Measurements from ENCODE around the gene ITGAL.
A peak's percentile ranks its signal among the peaks of the same experiment; 100 is the strongest.

ITGAL gene

GRCh38 chr16:30541502-30542329, 69.2 kb downstream of the ITGAL start:
- TF ChIP-seq TOX (CRISPR knock-in tag; IDR thresholded peaks at IDR 0.05; ENCODE audit: borderline replicate concordance) (no peak), ZNF565 (CRISPR knock-in tag; conservative IDR thresholded peaks at IDR 0.05; ENCODE audit: low read depth) (no peak), PPARA (CRISPR knock-in tag; IDR thresholded peaks at IDR 0.05; ENCODE audit: borderline replicate concordance) (no peak), OSR1 (CRISPR knock-in tag; IDR thresholded peaks at IDR 0.05) (no peak), TCF4 (CRISPR knock-in tag; IDR thresholded peaks at IDR 0.05; ENCODE audit: borderline replicate concordance) (no peak), GLIS3 (CRISPR knock-in tag; IDR thresholded peaks at IDR 0.05) (no peak), PATZ1 (CRISPR knock-in tag; IDR thresholded peaks at IDR 0.05; ENCODE audit: borderline replicate concordance) (no peak), SNAI2 (CRISPR knock-in tag; IDR thresholded peaks at IDR 0.05) (no peak), CSRNP3 (CRISPR knock-in tag; IDR thresholded peaks at IDR 0.05) (no peak), ZNF70 (CRISPR knock-in tag; IDR thresholded peaks at IDR 0.05) (no peak), ESRRG (CRISPR knock-in tag; IDR thresholded peaks at IDR 0.05) (no peak), ZFP3 (CRISPR knock-in tag; IDR thresholded peaks at IDR 0.05) (no peak), BACH2 (CRISPR knock-in tag; IDR thresholded peaks at IDR 0.05; ENCODE audit: borderline replicate concordance) (no peak)
- TF ChIP-seq, protein P1, sequence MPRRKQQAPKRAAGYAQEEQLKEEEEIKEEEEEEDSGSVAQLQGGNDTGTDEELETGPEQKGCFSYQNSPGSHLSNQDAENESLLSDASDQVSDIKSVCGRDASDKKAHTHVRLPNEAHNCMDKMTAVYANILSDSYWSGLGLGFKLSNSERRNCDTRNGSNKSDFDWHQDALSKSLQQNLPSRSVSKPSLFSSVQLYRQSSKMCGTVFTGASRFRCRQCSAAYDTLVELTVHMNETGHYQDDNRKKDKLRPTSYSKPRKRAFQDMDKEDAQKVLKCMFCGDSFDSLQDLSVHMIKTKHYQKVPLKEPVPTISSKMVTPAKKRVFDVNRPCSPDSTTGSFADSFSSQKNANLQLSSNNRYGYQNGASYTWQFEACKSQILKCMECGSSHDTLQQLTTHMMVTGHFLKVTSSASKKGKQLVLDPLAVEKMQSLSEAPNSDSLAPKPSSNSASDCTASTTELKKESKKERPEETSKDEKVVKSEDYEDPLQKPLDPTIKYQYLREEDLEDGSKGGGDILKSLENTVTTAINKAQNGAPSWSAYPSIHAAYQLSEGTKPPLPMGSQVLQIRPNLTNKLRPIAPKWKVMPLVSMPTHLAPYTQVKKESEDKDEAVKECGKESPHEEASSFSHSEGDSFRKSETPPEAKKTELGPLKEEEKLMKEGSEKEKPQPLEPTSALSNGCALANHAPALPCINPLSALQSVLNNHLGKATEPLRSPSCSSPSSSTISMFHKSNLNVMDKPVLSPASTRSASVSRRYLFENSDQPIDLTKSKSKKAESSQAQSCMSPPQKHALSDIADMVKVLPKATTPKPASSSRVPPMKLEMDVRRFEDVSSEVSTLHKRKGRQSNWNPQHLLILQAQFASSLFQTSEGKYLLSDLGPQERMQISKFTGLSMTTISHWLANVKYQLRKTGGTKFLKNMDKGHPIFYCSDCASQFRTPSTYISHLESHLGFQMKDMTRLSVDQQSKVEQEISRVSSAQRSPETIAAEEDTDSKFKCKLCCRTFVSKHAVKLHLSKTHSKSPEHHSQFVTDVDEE (CRISPR knock-in tag; IDR thresholded peaks at IDR 0.05) = no peak
- TF ChIP-seq, protein P2, sequence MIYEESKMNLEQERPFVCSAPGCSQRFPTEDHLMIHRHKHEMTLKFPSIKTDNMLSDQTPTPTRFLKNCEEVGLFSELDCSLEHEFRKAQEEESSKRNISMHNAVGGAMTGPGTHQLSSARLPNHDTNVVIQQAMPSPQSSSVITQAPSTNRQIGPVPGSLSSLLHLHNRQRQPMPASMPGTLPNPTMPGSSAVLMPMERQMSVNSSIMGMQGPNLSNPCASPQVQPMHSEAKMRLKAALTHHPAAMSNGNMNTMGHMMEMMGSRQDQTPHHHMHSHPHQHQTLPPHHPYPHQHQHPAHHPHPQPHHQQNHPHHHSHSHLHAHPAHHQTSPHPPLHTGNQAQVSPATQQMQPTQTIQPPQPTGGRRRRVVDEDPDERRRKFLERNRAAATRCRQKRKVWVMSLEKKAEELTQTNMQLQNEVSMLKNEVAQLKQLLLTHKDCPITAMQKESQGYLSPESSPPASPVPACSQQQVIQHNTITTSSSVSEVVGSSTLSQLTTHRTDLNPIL (CRISPR knock-in tag; IDR thresholded peaks at IDR 0.05; ENCODE audit: low read depth) = no peak
- ATAC-seq = peak; percentile 79

- no peak for ATAC-seq
- TF ChIP-seq CSRNP3 (CRISPR knock-in tag; IDR thresholded peaks at IDR 0.05) (no peak), ISL1 (CRISPR knock-in tag; IDR thresholded peaks at IDR 0.05) (no peak), PATZ1 (CRISPR knock-in tag; IDR thresholded peaks at IDR 0.05; ENCODE audit: borderline replicate concordance) (no peak), ZC3H10 (CRISPR knock-in tag; IDR thresholded peaks at IDR 0.05) (no peak), ESRRG (CRISPR knock-in tag; IDR thresholded peaks at IDR 0.05) (no peak), ZFP30 (CRISPR knock-in tag; IDR thresholded peaks at IDR 0.05) (no peak), BACH2 (CRISPR knock-in tag; IDR thresholded peaks at IDR 0.05; ENCODE audit: borderline replicate concordance) (no peak), CSDC2 (CRISPR knock-in tag; IDR thresholded peaks at IDR 0.05) (no peak), RARB (CRISPR knock-in tag; IDR thresholded peaks at IDR 0.05) (no peak), ZNF565 (CRISPR knock-in tag; conservative IDR thresholded peaks at IDR 0.05; ENCODE audit: low read depth) (no peak), ARNTL (CRISPR knock-in tag; IDR thresholded peaks at IDR 0.05; ENCODE audit: borderline replicate concordance, low read depth) (no peak), SNAI2 (CRISPR knock-in tag; IDR thresholded peaks at IDR 0.05) (no peak), PPARA (CRISPR knock-in tag; IDR thresholded peaks at IDR 0.05; ENCODE audit: borderline replicate concordance) (no peak), GLIS3 (CRISPR knock-in tag; IDR thresholded peaks at IDR 0.05) (no peak)
- TF ChIP-seq, protein P3, sequence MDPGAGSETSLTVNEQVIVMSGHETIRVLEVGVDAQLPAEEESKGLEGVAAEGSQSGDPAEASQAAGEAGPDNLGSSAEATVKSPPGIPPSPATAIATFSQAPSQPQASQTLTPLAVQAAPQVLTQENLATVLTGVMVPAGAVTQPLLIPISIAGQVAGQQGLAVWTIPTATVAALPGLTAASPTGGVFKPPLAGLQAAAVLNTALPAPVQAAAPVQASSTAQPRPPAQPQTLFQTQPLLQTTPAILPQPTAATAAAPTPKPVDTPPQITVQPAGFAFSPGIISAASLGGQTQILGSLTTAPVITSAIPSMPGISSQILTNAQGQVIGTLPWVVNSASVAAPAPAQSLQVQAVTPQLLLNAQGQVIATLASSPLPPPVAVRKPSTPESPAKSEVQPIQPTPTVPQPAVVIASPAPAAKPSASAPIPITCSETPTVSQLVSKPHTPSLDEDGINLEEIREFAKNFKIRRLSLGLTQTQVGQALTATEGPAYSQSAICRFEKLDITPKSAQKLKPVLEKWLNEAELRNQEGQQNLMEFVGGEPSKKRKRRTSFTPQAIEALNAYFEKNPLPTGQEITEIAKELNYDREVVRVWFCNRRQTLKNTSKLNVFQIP (CRISPR knock-in tag; IDR thresholded peaks at IDR 0.05; ENCODE audit: borderline replicate concordance, low read depth) = no peak
- TF ChIP-seq, protein P1 (CRISPR knock-in tag; IDR thresholded peaks at IDR 0.05) = no peak
Measured at GRCh38 chr16:30543067-30543466, 70.5 kb downstream of the ITGAL start.

Data from SK-N-SH treated with all-trans-retinoic acid at 6 μM for 48 hours (cell line).